Caki2 (cell line): Measurements from ENCODE around the gene SLC25A22. TPM values are rescaled to one million over a fixed set of nuclear protein-coding genes. Genes with fewer than 3 reads are reported as not detected.
A peak's percentile ranks its signal among the peaks of the same experiment; 100 is the strongest.

Experiments used
- DNase-seq: peaks from one replicate; pipeline ENCODE4 v3.0.0-alpha.2; 2015; ENCODE audit warnings: low read depth
- in situ Hi-C: cut with HindIII; loops from 2 replicates; pipeline ENCODE4 v1.10.0; 2016; ENCODE audit warnings: low sequenced_read_pairs, low pct_unique_long_range_greater_than_20kb, mixed read lengths
- total RNA-seq: library from RNA; depleted of rRNA; stranded (reverse); fragments of >200 nt; shearing (Covaris generic); gene quantifications from 2 replicates; pipeline ENCODE4 v1.2.3, GENCODE V29; 2014; ENCODE audit warnings: low replicate concordance; rRNA removed

The SLC25A22 gene
- 12.5 and 13.6 TPM in 2 replicates for total RNA-seq

DNA sequence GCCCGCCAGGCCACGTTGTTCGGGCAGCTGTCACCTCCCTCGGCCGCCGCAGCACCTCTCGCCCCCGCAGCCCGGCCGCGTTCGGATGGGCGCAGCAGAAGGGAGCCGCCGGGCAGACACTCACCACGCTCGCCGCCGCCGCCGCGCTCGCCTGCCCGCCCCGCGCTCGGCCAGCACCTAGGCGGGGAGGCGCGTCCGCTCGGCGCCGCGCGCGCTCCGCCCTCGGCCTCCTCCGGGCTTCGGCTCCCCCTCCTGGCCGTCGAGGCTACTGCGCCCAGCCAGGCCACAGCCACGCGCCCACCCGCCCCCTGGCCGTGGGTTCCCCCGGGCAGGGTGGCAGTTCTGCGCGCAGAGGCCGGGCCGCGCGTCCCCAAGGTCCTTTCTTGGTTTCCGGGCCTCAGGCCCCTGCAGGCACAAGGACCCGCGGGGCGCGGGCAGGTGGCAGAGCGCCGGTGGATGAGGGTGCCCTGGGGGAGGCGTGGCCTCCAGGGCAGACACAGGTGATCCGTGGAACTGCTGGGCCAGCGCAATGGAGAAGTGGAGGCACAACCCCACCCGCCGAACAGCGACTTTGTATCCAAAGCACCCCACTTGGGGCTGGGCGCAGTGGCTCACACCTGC lies at the start of gene SLC25A22:
Gene SLC25A22 (minus strand): TSS at position 189 of the 621 bp plus-strand sequence. CDS start 3,275 bp downstream, outside the sequence.
- in situ Hi-C loops, result no loop called here
- peak; percentile 72 for DNase-seq

DNA sequence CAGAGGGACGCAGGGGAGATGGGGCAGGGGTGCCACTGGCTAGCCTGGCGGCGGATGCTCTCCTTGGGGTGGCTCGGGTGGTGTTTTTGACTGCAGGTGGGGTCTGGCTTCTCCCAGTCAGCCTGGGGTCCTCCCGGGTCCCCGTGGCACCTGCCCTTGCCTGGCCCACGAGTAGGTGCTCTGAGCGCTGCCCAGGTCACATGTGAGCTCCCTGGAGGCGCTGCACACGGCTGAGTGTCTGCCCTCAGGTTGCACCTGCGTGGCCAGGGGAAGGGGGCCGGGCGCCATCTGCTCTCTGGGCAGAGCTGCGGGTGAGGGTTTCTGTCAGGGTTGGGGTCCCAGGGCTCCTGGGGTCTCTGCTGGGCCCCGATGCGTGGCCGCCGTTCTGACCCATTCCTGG lies 49.8 kb upstream of the SLC25A22 start:
- no peak for DNase-seq
- in situ Hi-C loops, result no loop called here

DNA sequence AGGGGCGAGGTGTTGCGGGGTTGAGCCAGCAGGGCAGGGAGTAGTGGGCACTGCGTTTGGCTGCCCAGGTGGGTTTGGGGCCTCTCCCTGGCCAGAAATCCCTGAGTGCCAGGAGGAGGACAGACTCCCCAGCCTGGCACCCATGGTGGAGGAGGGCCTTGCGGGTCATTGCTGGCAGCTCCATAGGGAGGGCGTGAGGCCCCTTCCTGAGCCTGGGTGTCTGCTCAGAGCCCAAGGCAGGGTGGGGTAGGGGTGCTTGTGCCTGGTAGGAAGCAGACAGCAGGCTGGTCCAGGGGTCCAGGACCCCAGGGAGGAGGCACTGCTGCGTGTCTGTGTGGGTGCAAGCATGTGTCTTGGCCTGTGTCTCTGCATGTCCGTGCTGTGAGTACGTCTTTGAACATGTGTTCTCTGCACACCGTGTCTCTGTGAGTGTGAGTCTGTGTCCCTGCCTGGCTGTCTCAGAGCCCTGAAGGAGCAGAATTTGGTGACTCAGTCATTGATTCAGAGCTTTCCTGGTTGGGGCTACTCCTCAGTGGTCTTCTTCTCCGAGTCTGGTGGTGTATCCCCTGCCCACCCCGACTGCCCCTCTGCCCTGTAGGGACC lies 48.5 kb upstream of the SLC25A22 start:
- no peak for DNase-seq

DNA sequence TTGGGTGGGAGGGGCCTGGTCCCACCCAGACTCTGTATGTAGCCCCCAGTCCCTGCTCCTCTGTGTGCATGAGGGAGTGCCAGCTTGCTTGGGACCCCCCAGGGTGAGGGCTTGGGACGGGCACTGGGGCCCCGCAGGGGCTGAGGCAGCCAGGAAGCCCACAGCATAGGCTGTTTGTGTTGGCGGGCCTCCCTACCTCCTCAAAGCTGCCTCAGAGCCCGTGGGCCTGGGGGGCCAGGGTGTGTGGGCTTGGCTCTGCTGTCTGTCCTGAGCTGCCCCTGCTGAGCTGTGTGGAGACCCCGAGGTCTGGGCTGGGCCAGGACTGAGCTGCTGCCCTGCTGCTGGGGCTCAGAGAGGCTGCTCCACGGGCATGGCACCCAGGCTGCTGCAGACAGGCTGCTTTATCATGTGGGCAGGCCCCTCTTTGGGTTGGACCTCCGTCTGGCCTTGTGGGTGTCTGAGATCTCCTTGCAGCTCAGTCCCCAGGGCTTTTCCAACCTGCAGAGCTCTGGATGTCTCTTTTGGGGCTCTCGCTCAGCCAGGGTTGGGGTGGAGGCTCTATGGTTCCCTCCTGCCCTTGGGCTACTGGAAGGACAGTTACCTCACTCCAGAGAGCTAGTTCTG lies 47.9 kb upstream of the SLC25A22 start:
- in situ Hi-C loops, result no loop called here
- no peak for DNase-seq

More for the DNA sequence above, 48.5 kb upstream of the SLC25A22 start:
- in situ Hi-C loops, result no loop called here

DNA sequence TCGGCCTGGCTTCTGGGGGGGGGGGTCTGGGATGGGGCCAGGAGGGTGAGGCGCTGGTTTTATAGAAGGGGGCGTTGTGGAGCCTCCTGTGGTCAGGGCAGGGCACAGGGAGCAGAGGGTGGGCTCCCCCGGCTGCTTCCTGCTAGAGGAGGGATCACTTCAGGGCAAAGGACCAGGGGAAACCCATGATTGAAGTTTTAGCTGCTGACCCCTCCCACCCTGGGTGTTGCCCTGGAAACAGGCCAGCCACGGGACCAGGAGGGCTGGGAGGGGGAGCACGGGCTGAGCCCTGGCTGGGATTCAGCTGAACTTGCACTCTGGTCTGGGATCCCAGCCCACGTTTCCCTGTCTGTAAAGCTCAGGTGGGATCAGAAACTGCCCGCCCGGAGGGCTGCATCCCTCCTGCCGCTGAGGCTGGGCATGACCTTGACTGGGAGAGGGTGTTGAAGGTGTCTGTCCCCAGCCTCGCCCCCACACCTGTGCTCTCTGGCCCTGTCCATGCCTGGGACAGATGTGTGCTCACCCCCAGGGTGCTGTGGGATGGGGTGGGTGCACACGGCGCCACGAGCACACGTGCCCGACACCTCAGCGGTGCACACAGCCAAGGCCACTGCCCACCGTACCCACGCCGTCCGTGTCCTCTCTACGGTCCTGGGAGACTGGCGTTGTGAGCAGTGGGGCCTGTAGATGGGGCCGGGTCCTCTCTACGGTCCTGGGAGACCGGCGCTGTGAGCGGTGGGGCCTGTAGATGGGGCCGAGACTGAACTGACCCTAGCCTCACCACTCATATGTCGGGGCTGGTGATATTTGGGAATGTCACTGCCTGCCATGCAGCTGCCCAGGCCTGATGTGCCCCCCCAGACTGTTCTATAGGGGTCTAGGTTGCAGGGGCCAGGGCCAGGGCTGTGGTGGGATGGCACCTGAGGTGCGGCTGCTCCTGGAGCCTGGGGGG lies 46.9 kb upstream of the SLC25A22 start:
- in situ Hi-C loops, result no loop called here
- DNase-seq, result peak; percentile 94

GRCh38 chr11:843818-844692 lies 46.0 kb upstream of the SLC25A22 start:
- peak; percentile 89 for DNase-seq

GRCh38 chr11:843086-843734 lies 45.1 kb upstream of the SLC25A22 start:
- in situ Hi-C loops, result no loop called here
- no peak for DNase-seq

More at GRCh38 chr11:843818-844692, 46.0 kb upstream of the SLC25A22 start:
- in situ Hi-C loops, result no loop called here

GRCh38 chr11:842370-843002 lies 44.4 kb upstream of the SLC25A22 start, which contains the start of the genes POLR2L and TSPAN4:
TSS of gene POLR2L (minus strand) at chr11:842529. CDS start at chr11:842508, 21 bp downstream.
TSS of gene TSPAN4 (plus strand) at chr11:842852. CDS start at chr11:850305, 7,453 bp downstream.
- DNase-seq, result peak; percentile 82
- in situ Hi-C loops, result no loop called here

DNA sequence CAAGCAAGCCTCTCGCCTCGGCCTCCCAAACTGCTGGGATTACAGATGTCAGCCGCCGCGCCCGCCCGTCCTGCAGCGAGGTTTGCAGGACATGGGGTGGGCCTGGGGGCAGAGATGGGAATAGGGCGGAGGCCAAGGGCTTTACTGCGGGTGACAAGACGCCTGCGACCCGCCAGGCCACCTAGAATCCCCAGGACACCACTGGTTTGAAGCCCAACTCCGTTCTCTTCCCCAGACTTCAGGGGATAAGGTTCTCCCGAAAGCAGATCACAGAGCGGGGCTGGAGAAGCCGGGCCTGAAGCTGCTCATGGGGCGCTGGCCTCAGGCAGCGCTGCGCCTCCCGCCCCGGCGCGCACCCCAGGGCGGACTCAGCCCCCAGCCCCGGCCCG lies 43.9 kb upstream of the SLC25A22 start:
- no peak for DNase-seq
- in situ Hi-C loops, result no loop called here

DNA sequence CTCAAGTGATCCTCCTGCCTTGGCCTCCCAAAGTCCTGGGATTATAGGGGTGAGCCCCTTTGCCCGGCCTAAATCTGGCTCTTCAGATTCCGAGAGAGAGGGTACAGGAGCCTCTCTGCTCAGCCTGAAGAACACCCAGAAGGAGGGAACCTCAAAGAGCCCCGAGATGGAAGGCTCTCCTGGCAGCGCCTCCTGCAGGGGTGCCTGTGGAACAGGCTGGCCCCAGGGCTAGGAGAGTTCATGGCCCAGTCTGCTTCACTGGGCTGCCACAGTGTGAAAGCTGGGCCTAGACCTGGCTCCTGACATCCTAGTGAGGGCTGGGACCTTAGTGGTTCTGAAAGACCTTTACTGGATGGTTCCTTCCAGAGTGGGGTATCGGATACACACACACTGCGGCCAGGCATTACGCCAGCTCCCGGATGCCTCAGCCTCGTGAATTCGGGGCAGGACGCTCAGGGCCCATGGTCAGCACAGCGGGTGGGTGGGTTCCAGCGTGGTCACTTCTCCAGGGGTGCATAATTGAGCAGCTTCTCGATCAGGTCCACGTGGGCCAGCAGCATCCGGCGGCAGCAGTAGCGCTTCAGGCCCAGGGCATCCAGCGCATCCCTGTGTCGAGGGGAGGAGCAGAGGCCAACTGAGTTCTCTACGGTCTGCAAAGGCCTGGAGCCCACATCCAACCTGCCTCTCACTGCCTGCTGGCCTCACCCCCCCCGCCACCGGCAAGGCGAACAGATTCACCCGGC lies 42.0 kb upstream of the SLC25A22 start:
- DNase-seq, result no peak
- in situ Hi-C loops, result no loop called here

DNA sequence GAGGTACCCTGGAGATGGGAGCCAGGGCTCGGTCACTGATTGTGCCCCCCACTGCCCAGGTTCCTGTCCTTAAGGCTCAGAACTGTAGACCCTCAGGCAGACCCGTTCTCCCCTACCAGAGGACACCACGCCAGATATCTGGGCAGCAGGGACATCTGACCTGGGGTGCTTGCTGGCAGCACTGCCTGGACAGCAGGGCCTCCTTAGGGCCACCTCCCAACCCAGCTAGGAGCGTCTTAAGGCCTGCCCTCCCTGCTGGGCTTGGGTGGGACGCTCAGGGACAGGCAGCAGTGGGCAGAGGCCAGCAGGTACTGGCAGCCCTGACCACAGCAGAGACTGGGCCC lies 41.2 kb upstream of the SLC25A22 start:
- no peak for DNase-seq
- in situ Hi-C loops, result no loop called here

GRCh38 chr11:838441-839279 lies 40.6 kb upstream of the SLC25A22 start:
- in situ Hi-C loops, result no loop called here
- no peak for DNase-seq

DNA sequence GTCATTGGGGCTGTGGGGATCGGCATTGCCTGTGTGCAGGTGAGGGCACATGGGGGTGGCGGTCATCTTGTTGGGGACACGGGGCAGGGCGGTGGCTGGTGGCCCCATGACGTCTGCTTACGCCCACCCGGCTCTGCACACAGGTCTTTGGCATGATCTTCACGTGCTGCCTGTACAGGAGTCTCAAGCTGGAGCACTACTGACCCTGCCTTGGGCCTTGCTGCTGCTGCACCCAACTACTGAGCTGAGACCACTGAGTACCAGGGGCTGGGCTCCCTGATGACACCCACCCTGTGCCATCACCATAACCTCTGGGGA lies 39.9 kb upstream of the SLC25A22 start:
- in situ Hi-C loops, result no loop called here
- DNase-seq, result no peak

DNA sequence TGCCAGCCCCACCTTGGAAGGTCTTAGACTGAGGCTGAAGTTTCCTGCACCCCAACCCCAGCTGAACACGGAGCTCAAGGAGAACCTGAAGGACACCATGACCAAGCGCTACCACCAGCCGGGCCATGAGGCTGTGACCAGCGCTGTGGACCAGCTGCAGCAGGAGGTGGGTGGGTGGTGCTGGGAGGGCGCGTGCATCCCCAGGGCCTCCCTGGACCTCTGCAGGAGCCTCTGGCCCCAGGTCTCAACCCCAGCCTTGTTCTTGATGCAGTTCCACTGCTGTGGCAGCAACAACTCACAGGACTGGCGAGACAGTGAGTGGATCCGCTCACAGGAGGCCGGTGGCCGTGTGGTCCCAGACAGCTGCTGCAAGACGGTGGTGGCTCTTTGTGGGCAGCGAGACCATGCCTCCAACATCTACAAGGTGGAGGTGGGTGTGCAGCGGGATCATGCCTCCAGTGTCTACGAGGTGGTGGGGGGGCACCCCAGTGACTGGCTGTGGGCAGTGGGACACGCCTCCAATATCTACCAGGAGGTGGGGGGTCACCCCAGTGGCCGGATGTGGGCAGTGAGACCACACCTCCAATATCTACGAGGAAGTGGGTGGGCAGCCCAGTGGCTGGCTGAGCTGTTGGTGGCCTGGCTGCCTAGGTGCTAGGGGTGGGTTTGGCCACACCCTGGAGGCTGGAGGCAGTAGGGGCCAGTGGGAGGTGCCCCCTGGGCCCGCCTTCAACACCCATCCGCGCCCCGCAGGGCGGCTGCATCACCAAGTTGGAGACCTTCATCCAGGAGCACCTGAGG lies 39.3 kb upstream of the SLC25A22 start:
- in situ Hi-C loops, result no loop called here
- DNase-seq, result no peak

DNA sequence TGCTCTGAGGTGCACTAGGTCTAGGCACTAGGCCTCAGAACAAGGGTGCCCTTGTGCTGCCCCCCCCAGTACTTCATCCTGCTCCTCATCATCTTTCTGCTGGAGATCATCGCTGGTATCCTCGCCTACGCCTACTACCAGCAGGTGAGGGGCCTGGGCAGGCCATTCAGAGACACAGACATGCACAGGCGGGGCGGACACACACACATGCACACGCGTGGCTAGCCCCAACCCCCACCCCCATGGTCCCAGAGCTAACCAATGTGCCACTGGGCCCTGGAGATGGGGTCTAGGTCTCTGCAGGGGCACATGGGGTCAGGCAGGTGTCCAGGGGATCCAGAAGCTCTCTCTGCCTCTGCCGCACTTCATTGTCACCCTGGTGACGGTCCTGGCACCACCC lies 38.6 kb upstream of the SLC25A22 start:
- in situ Hi-C loops, result no loop called here
- no peak for DNase-seq
